ENCODE data around the gene GORASP2.

Gene GORASP2

DNA sequence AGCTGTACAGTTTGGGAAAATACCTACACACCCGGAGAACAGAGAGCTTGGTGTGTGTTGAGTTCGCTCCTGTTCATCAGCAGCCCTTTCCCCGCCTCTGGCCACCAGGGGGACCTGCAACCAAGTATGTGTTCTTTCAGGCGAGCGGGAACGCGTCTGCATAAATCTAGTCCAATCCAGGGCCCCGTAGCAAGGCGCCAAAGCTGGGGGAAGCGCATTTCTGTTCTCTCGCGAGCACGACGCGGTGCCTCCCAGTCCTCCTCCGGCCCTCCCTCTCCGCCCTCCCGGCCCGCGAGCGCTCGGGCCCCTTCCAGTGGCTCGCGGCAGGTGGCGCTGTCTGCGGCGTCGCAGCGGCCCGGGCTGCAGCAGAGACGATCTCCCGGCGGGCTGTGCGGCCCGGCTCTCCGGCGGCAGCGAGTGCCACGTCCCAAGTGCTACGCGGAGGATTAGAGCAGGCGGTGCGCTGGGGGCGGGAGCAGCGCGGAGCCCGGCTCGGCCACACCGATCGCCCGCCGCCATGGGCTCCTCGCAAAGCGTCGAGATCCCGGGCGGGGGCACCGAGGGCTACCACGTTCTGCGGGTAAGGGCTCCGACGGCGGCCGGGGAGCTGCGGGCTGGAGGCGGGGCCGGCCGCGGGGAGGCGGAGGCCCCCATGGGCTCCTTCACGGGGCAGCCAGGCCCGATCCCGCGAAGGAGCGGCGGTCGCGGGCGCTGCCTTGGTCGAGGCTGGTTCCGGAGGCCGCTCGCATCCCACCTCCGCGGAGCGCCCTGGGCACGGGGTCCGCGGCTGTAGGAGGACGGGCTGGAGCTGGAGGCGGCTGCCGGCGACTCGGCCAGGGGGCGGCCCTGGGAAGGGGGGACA lies at the start of gene GORASP2 (continued):
- no peak for TF ChIP-seq ZNF146 (tag by site-specific recombination; IDR thresholded peaks at IDR 0.05)
- TF ChIP-seq, protein P1, sequence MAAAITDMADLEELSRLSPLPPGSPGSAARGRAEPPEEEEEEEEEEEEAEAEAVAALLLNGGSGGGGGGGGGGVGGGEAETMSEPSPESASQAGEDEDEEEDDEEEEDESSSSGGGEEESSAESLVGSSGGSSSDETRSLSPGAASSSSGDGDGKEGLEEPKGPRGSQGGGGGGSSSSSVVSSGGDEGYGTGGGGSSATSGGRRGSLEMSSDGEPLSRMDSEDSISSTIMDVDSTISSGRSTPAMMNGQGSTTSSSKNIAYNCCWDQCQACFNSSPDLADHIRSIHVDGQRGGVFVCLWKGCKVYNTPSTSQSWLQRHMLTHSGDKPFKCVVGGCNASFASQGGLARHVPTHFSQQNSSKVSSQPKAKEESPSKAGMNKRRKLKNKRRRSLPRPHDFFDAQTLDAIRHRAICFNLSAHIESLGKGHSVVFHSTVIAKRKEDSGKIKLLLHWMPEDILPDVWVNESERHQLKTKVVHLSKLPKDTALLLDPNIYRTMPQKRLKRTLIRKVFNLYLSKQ (tag by site-specific recombination; IDR thresholded peaks at IDR 0.05; ENCODE audit: borderline replicate concordance), result no peak
- no peak for TF ChIP-seq ZNF221 (tag by site-specific recombination; IDR thresholded peaks at IDR 0.05; ENCODE audit: borderline replicate concordance)
- TF ChIP-seq, protein P2, sequence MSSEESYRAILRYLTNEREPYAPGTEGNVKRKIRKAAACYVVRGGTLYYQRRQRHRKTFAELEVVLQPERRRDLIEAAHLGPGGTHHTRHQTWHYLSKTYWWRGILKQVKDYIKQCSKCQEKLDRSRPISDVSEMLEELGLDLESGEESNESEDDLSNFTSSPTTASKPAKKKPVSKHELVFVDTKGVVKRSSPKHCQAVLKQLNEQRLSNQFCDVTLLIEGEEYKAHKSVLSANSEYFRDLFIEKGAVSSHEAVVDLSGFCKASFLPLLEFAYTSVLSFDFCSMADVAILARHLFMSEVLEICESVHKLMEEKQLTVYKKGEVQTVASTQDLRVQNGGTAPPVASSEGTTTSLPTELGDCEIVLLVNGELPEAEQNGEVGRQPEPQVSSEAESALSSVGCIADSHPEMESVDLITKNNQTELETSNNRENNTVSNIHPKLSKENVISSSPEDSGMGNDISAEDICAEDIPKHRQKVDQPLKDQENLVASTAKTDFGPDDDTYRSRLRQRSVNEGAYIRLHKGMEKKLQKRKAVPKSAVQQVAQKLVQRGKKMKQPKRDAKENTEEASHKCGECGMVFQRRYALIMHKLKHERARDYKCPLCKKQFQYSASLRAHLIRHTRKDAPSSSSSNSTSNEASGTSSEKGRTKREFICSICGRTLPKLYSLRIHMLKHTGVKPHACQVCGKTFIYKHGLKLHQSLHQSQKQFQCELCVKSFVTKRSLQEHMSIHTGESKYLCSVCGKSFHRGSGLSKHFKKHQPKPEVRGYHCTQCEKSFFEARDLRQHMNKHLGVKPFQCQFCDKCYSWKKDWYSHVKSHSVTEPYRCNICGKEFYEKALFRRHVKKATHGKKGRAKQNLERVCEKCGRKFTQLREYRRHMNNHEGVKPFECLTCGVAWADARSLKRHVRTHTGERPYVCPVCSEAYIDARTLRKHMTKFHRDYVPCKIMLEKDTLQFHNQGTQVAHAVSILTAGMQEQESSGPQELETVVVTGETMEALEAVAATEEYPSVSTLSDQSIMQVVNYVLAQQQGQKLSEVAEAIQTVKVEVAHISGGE (tag by site-specific recombination; conservative IDR thresholded peaks at IDR 0.05; ENCODE audit: low read depth), result peak; percentile 77
- no peak for TF ChIP-seq ZNF23 (tag by site-specific recombination; IDR thresholded peaks at IDR 0.05; ENCODE audit: borderline replicate concordance)
- TF ChIP-seq, protein P3, sequence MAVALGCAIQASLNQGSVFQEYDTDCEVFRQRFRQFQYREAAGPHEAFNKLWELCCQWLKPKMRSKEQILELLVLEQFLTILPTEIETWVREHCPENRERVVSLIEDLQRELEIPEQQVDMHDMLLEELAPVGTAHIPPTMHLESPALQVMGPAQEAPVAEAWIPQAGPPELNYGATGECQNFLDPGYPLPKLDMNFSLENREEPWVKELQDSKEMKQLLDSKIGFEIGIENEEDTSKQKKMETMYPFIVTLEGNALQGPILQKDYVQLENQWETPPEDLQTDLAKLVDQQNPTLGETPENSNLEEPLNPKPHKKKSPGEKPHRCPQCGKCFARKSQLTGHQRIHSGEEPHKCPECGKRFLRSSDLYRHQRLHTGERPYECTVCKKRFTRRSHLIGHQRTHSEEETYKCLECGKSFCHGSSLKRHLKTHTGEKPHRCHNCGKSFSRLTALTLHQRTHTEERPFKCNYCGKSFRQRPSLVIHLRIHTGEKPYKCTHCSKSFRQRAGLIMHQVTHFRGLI (tag by site-specific recombination; IDR thresholded peaks at IDR 0.05), result no peak
- no peak for TF ChIP-seq TRIM28 (IDR thresholded peaks at IDR 0.05; ENCODE audit: borderline replicate concordance, low read length)
- peak; percentile 94 for TF ChIP-seq KLF8 (tag by site-specific recombination; IDR thresholded peaks at IDR 0.05)
- TF ChIP-seq ZBTB48 (tag by site-specific recombination; IDR thresholded peaks at IDR 0.05), result peak; percentile 42; the same call in 1 of the 2 replicates
- TF ChIP-seq, protein P4, sequence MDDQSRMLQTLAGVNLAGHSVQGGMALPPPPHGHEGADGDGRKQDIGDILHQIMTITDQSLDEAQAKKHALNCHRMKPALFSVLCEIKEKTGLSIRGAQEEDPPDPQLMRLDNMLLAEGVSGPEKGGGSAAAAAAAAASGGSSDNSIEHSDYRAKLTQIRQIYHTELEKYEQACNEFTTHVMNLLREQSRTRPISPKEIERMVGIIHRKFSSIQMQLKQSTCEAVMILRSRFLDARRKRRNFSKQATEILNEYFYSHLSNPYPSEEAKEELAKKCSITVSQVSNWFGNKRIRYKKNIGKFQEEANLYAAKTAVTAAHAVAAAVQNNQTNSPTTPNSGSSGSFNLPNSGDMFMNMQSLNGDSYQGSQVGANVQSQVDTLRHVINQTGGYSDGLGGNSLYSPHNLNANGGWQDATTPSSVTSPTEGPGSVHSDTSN (CRISPR knock-in tag; IDR thresholded peaks at IDR 0.05), result no peak; the same call in 1 of the 2 replicates
- peak; percentile 52 for TF ChIP-seq ZIC2 (tag by site-specific recombination; IDR thresholded peaks at IDR 0.05)
- TF ChIP-seq, protein P5, sequence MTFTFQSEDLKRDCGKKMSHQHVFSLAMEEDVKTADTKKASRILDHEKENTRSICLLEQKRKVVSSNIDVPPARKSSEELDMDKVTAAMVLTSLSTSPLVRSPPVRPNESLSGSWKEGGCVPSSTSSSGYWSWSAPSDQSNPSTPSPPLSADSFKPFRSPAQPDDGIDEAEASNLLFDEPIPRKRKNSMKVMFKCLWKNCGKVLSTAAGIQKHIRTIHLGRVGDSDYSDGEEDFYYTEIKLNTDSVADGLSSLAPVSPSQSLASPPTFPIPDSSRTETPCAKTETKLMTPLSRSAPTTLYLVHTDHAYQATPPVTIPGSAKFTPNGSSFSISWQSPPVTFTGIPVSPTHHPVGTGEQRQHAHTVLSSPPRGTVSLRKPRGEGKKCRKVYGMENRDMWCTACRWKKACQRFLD (tag by site-specific recombination; IDR thresholded peaks at IDR 0.05), result no peak
- TF ChIP-seq ZNF76 (tag by site-specific recombination; IDR thresholded peaks at IDR 0.05; ENCODE audit: borderline replicate concordance, low read depth), result peak; percentile 91
- peak; percentile 50 for TF ChIP-seq ZNF654 (tag by site-specific recombination; IDR thresholded peaks at IDR 0.05; ENCODE audit: low read depth)
- no peak for TF ChIP-seq ZNF670 (tag by site-specific recombination; IDR thresholded peaks at IDR 0.05; ENCODE audit: low read depth)
- TF ChIP-seq EGR2 (tag by site-specific recombination; IDR thresholded peaks at IDR 0.05; ENCODE audit: low read depth), result 0 out of 2 replicates have a peak, but pooled peaks have one; percentile 27
- TF ChIP-seq, protein P6, sequence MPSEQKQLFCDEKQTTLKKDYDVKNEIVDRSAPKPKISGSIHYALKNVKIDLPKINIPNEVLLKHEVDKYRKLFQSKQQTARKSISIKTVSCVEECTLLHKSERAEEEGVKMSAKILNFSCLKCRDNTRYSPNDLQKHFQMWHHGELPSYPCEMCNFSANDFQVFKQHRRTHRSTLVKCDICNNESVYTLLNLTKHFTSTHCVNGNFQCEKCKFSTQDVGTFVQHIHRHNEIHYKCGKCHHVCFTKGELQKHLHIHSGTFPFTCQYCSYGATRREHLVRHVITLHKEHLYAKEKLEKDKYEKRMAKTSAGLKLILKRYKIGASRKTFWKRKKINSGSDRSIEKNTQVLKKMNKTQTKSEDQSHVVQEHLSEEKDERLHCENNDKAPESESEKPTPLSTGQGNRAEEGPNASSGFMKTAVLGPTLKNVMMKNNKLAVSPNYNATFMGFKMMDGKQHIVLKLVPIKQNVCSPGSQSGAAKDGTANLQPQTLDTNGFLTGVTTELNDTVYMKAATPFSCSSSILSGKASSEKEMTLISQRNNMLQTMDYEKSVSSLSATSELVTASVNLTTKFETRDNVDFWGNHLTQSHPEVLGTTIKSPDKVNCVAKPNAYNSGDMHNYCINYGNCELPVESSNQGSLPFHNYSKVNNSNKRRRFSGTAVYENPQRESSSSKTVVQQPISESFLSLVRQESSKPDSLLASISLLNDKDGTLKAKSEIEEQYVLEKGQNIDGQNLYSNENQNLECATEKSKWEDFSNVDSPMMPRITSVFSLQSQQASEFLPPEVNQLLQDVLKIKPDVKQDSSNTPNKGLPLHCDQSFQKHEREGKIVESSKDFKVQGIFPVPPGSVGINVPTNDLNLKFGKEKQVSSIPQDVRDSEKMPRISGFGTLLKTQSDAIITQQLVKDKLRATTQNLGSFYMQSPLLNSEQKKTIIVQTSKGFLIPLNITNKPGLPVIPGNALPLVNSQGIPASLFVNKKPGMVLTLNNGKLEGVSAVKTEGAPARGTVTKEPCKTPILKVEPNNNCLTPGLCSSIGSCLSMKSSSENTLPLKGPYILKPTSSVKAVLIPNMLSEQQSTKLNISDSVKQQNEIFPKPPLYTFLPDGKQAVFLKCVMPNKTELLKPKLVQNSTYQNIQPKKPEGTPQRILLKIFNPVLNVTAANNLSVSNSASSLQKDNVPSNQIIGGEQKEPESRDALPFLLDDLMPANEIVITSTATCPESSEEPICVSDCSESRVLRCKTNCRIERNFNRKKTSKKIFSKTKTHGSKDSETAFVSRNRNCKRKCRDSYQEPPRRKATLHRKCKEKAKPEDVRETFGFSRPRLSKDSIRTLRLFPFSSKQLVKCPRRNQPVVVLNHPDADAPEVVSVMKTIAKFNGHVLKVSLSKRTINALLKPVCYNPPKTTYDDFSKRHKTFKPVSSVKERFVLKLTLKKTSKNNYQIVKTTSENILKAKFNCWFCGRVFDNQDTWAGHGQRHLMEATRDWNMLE (tag by site-specific recombination; conservative IDR thresholded peaks at IDR 0.05; ENCODE audit: low read depth), result peak; percentile 61
- no peak for TF ChIP-seq ZNF404 (tag by site-specific recombination; IDR thresholded peaks at IDR 0.05)
- TF ChIP-seq ZNF473 (tag by site-specific recombination; IDR thresholded peaks at IDR 0.05), result no peak
- TF ChIP-seq, protein P7, sequence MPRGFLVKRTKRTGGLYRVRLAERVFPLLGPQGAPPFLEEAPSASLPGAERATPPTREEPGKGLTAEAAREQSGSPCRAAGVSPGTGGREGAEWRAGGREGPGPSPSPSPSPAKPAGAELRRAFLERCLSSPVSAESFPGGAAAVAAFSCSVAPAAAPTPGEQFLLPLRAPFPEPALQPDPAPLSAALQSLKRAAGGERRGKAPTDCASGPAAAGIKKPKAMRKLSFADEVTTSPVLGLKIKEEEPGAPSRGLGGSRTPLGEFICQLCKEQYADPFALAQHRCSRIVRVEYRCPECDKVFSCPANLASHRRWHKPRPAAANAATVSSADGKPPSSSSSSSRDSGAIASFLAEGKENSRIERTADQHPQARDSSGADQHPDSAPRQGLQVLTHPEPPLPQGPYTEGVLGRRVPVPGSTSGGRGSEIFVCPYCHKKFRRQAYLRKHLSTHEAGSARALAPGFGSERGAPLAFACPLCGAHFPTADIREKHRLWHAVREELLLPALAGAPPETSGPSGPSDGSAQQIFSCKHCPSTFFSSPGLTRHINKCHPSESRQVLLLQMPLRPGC (tag by site-specific recombination; IDR thresholded peaks at IDR 0.05), result peak; percentile 42; the same call in 1 of the 2 replicates
- TF ChIP-seq ZNF521 (tag by site-specific recombination; IDR thresholded peaks at IDR 0.05), result no peak
- TF ChIP-seq ZNF791 (tag by site-specific recombination; IDR thresholded peaks at IDR 0.05), result no peak
